Measurements from ENCODE around the gene ATP9B. TPM values are rescaled to one million over a fixed set of nuclear protein-coding genes. Genes with fewer than 3 reads are reported as not detected.
"Not testable (repeated sequence)": the region's sequence is repeated elsewhere in the genome, so short reads cannot be mapped to it uniquely, and the experiment has no call there.

Gene ATP9B
- total RNA-seq, 1 donor from 2014 or later = 12.6 TPM

DNA sequence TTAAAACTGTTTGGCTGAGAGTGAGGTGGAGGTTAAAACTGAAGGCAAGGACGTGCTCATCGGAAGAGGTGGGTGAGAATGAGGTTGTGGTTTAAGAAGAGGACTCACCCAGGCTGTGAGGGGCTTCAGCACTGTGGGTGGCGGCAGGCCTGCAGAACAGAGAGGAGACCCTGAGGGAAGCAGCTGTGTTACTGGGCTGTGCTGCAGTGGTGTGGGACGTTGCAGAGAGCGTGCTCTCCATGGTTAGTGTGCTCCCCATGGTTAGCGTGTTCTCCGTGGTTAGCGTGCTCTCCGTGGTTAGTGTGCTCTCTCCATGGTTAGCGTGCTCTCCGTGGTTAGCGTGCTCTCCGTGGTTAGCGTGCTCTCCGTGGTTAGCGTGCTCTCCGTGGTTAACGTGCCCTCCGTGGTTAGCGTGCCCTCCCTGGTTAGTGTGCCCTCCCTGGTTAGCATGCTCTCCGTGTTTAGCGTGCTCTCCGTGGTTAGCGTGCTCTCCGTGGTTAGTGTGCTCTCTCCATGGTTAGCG lies 258.1 kb downstream of the ATP9B start:
- Histone ChIP-seq H3K27me3 (ENCODE audit: low read depth) (no peaks in the 10 kb centered on the region), H3K36me3 (peaks cover 44% of the 10 kb centered on the region), H3K4me1 (no peaks in the 10 kb centered on the region), H3K27ac (replicated peaks) (no peak overlapping the region), H3K9me3 (replicated peaks) (no peaks in the 10 kb centered on the region), H3K4me3 (no peak overlapping the region)
- TF ChIP-seq, protein P1, sequence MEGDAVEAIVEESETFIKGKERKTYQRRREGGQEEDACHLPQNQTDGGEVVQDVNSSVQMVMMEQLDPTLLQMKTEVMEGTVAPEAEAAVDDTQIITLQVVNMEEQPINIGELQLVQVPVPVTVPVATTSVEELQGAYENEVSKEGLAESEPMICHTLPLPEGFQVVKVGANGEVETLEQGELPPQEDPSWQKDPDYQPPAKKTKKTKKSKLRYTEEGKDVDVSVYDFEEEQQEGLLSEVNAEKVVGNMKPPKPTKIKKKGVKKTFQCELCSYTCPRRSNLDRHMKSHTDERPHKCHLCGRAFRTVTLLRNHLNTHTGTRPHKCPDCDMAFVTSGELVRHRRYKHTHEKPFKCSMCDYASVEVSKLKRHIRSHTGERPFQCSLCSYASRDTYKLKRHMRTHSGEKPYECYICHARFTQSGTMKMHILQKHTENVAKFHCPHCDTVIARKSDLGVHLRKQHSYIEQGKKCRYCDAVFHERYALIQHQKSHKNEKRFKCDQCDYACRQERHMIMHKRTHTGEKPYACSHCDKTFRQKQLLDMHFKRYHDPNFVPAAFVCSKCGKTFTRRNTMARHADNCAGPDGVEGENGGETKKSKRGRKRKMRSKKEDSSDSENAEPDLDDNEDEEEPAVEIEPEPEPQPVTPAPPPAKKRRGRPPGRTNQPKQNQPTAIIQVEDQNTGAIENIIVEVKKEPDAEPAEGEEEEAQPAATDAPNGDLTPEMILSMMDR (IDR thresholded peaks at IDR 0.05; ENCODE audit: borderline replicate concordance) = no peak
- DNase-seq = no peak
- intact Hi-C loops (cut with micrococcal nuclease) = no loop called here

- H3K4me3 ChIP-seq; H3K9me3 ChIP-seq (replicated peaks); H3K27me3 ChIP-seq (ENCODE audit: low read depth); DNase-seq; intact Hi-C loops (cut with micrococcal nuclease); H3K27ac ChIP-seq (replicated peaks); H3K4me1 ChIP-seq: not testable (repeated sequence)
- H3K36me3 ChIP-seq = peaks cover 42% of the 10 kb centered on the region
These were observed 258.7 kb downstream of the ATP9B start for GRCh38 chr18:79327915-79328314.

DNA sequence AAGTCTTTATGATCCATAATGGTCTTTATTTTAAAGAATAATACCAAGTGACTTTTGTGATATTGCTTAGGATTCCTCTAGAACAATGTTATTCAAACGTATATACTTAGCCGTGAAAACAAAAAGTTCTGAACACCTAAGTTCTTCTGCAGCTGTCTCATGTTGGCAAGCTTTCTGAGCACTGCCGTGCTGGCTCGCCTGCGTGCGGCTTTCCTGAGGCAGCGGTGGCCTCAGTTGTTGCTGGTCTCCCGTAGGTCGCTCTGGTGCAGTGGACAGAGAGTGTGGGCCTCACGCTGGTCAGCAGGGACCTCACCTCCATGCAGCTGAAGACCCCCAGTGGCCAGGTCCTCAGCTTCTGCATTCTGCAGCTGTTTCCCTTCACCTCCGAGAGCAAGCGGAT lies 259.7 kb downstream of the ATP9B start:
- no peak overlapping the region for H3K27ac ChIP-seq (replicated peaks)
- peaks cover 46% of the 10 kb centered on the region for H3K36me3 ChIP-seq
- DNase-seq = no peak
- H3K4me3 ChIP-seq = no peak overlapping the region
- intact Hi-C loops (cut with micrococcal nuclease) = no loop called here
- H3K9me3 ChIP-seq (replicated peaks) = no peaks in the 10 kb centered on the region
- H3K27me3 ChIP-seq (ENCODE audit: low read depth) = no peaks in the 10 kb centered on the region
- TF ChIP-seq, protein P1 (IDR thresholded peaks at IDR 0.05; ENCODE audit: borderline replicate concordance) = no peak
- H3K4me1 ChIP-seq = no peaks in the 10 kb centered on the region

DNA sequence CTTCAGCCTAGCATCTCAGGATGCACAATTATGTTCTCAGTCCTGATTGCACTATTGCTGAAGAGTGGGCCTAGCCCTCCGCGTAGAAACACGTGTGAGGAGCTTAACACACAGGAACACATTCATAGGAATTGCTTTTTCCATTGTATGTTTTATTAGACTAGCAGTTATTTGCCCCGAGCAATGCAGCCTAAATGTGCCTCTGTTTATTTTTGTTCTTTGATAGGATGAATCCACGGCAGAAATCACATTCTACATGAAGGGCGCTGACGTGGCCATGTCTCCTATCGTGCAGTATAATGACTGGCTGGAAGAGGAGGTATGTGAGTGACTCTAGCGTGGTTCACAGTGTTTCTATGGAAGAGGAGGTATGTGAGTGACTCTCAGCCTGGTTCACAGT lies 260.6 kb downstream of the ATP9B start:
- TF ChIP-seq, protein P1 (IDR thresholded peaks at IDR 0.05; ENCODE audit: borderline replicate concordance) = no peak
- H3K27me3 ChIP-seq (ENCODE audit: low read depth) = no peaks in the 10 kb centered on the region
- no peak overlapping the region for H3K4me3 ChIP-seq
- no peak for DNase-seq
- no peak overlapping the region for H3K27ac ChIP-seq (replicated peaks)
- H3K4me1 ChIP-seq = no peaks in the 10 kb centered on the region
- intact Hi-C loops (cut with micrococcal nuclease) = no loop called here
- H3K9me3 ChIP-seq (replicated peaks) = no peaks in the 10 kb centered on the region
- H3K36me3 ChIP-seq = peaks cover 43% of the 10 kb centered on the region

DNA sequence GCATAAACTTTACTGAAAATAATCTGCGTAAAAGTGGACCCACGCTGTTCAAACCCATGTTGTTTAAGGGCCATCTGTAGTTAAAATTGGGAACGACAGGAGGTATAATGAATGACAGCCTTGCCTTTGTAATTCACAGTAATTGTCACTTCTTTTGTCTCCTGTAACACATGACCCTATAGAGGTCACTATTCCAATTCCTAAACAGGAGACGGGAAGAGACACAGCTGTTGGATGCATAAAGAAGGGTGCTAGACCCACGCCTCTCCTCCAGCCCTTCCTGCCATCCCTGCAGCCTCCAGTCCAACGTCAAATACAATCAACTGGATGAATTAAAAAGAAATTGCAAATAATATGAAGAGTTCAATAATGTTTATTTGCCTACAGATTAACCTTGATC lies 263.5 kb downstream of the ATP9B start:
- H3K4me1 ChIP-seq = peaks cover 6% of the 10 kb centered on the region
- no peaks in the 10 kb centered on the region for H3K27me3 ChIP-seq (ENCODE audit: low read depth)
- H3K27ac ChIP-seq (replicated peaks) = no peak overlapping the region
- no peaks in the 10 kb centered on the region for H3K9me3 ChIP-seq (replicated peaks)
- peaks cover 48% of the 10 kb centered on the region for H3K36me3 ChIP-seq
- TF ChIP-seq, protein P1 (IDR thresholded peaks at IDR 0.05; ENCODE audit: borderline replicate concordance) = no peak
- H3K4me3 ChIP-seq = no peak overlapping the region
- DNase-seq = no peak
- intact Hi-C loops (cut with micrococcal nuclease) = no loop called here

DNA sequence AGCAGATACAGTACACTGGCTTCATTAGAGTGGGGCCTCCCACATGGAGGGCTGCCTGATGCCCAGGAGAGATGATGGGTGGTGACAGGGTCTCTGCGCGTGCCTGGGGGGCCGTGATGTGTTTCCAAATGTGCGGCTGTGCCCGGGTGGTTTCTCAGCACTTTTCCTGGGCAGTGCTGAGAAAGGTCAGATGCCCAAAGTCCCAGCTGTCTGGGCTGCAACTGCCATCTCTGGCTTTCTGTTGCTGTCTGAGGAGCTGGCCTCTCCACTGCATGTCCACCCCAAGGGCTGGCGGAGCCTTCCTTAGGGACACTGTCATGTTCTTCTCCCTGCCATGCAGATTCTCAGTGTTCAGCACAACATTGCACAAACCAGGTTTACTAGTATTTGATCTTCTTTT lies 263.9 kb downstream of the ATP9B start:
- Histone ChIP-seq H3K27ac (replicated peaks) (no peak overlapping the region), H3K9me3 (replicated peaks) (no peaks in the 10 kb centered on the region), H3K4me3 (no peak overlapping the region), H3K4me1 (peaks cover 6% of the 10 kb centered on the region), H3K36me3 (peaks cover 52% of the 10 kb centered on the region), H3K27me3 (ENCODE audit: low read depth) (no peaks in the 10 kb centered on the region)
- intact Hi-C loops (cut with micrococcal nuclease) = no loop called here
- TF ChIP-seq, protein P1 (IDR thresholded peaks at IDR 0.05; ENCODE audit: borderline replicate concordance) = no peak
- no peak for DNase-seq

Measured in left ventricle myocardium inferior (tissue), 1 donor.